ENCODE measurements around the gene GPR151.

DNA sequence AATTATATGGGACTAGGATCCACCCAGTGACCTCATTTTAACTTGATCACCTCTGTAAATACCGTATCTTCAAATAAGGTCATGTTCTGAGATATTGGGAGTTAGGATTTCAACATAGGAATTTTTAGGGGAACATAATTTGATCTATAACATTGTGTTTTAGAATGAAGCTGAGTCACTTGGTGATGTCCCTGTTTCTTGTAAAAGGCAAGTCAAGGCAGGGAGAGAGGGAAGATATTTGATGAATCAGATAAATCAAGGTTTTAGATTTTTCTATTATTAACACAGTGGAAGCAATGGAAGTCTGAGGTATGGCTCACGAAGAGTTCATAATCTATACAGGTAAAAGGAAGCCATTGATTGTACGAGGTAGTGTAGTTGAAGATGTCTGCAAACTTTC is 11.8 kb upstream of the GPR151 start:
- TF ChIP-seq POLR2AphosphoS5 (IDR thresholded peaks at IDR 0.05) (no peak), RAD21 (conservative IDR thresholded peaks at IDR 0.05) (no peak)
